Breast epithelium (tissue), 3 donors: ENCODE results near the gene PRG3.

ENCODE experiments used
- CTCF ChIP-seq, 3 donors: fragments of 450-650 bp; IDR thresholded peaks; one replicate each; pipeline ENCODE4 v1.5.1; 2016 to 2017; ENCODE audit warnings: antibody characterized with exemption in 3 of 3, mild to moderate bottlenecking in 3 of 3, moderate library complexity in 3 of 3
- POLR2A ChIP-seq: fragments of 450-650 bp; IDR thresholded peaks from one replicate; pipeline ENCODE4 v1.6.1; 2016; ENCODE audit warnings: antibody characterized with exemption, mild to moderate bottlenecking, moderate library complexity
- POLR2AphosphoS5 ChIP-seq, 3 donors: sonication (generic); formaldehyde crosslinking; IDR thresholded peaks; one replicate each; pipeline ENCODE4 v1.6.1; 2017; ENCODE audit warnings: antibody characterized with exemption in 3 of 3

- TF ChIP-seq POLR2A, result no peak
- TF ChIP-seq CTCF (IDR thresholded peaks at IDR 0.05), result no peak
- TF ChIP-seq POLR2AphosphoS5 (IDR thresholded peaks at IDR 0.05), result no peak
Observed at GRCh38 chr11:57356268-57356667, 24.7 kb downstream of the PRG3 start.
